TTC549 (cell line): ENCODE data around the gene AGXT.

Experiments used
- FAIRE-seq: peaks from 2 replicates; lab custom pipeline; 2012; peaks lifted over from hg19 to GRCh38; lab: Jason Lieb, UNC

The AGXT gene

GRCh38 chr2:240929364-240930095 is 60.9 kb downstream of the AGXT start:
- FAIRE-seq = no peak
